ENCODE measurements around the gene GRM7.

GRM7 gene

DNA sequence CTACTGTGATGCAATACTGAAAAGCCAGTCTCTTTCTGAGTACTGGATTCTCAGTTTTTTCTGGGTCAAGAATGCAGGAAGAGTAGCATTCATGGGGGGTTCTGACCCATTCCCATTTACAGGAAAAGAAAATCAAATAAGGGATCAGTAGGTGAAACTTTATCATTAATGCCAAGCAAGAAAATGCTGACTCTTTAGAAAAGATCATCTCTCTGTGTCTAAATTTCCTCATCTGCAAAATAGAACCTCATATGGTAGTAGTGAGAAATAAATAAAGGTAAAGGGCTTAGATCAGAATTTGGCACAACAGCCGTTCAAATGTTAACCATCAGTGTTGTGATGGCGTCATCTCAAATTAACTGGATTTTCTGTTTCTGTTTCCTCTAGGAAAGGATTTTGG lies 833.1 kb downstream of the GRM7 start:
- Histone ChIP-seq H3K4me3 (ENCODE audit: low read depth, low read length) (no peak overlapping the region), H3K9me3 (ENCODE audit: severe bottlenecking) (no peaks in the 10 kb centered on the region), H3K36me3 (no peaks in the 10 kb centered on the region), H3K27ac (no peak overlapping the region), H3K27me3 (ENCODE audit: insufficient read depth, low read depth, severe bottlenecking) (no peaks in the 10 kb centered on the region)
- TF ChIP-seq, protein P1, sequence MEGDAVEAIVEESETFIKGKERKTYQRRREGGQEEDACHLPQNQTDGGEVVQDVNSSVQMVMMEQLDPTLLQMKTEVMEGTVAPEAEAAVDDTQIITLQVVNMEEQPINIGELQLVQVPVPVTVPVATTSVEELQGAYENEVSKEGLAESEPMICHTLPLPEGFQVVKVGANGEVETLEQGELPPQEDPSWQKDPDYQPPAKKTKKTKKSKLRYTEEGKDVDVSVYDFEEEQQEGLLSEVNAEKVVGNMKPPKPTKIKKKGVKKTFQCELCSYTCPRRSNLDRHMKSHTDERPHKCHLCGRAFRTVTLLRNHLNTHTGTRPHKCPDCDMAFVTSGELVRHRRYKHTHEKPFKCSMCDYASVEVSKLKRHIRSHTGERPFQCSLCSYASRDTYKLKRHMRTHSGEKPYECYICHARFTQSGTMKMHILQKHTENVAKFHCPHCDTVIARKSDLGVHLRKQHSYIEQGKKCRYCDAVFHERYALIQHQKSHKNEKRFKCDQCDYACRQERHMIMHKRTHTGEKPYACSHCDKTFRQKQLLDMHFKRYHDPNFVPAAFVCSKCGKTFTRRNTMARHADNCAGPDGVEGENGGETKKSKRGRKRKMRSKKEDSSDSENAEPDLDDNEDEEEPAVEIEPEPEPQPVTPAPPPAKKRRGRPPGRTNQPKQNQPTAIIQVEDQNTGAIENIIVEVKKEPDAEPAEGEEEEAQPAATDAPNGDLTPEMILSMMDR (IDR thresholded peaks at IDR 0.05; ENCODE audit: low read depth, low read length), result no peak
- DNase-seq, result no peak

DNA sequence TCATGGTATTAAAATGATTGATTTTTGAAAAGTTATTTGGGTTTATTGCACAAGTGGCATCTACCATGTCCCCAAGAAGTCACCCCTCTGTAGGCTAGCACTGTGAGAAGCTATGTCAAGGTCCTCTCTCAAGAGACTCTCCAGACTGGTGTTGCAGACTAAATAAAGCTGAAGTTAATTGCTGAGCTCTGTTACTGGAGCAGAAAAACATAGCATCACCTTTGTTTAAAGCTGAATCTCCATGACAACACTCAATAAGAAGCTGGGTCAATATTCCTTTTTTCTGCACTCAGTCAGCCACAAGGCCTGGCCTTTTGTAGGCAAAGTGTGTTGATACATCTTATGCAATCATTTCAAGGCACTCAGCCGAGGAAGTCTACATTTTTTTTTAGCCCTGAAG lies 834.1 kb downstream of the GRM7 start:
- TF ChIP-seq, protein P1 (IDR thresholded peaks at IDR 0.05; ENCODE audit: low read depth, low read length), result no peak
- H3K4me3 ChIP-seq (ENCODE audit: low read depth, low read length), result no peak overlapping the region
- no peak overlapping the region for H3K27ac ChIP-seq
- H3K9me3 ChIP-seq (ENCODE audit: severe bottlenecking), result no peaks in the 10 kb centered on the region
- DNase-seq, result no peak
- no peaks in the 10 kb centered on the region for H3K36me3 ChIP-seq
- H3K27me3 ChIP-seq (ENCODE audit: insufficient read depth, low read depth, severe bottlenecking), result no peaks in the 10 kb centered on the region

DNA sequence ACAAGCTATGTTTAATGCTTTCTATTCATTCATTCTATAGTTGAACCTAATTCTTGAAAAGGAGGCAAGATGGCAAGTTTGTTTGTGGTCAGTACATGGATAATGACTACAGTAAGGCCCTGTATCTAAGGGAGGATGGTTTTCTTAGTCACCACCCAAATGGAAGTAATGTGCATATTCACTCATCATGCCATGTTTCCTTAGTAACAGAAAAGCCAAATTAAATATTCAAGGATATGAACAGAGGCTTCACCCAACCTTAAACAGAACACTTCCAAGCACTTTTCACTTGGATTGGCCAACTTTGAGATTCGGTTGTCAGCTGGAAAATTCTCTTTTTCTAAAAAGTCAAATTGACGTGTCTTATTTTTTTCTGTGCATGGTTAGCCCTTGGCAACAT lies 835.4 kb downstream of the GRM7 start:
- H3K9me3 ChIP-seq (ENCODE audit: severe bottlenecking), result no peaks in the 10 kb centered on the region
- DNase-seq, result no peak
- H3K27ac ChIP-seq, result no peak overlapping the region
- no peak overlapping the region for H3K4me3 ChIP-seq (ENCODE audit: low read depth, low read length)
- TF ChIP-seq, protein P1 (IDR thresholded peaks at IDR 0.05; ENCODE audit: low read depth, low read length), result no peak
- no peaks in the 10 kb centered on the region for H3K27me3 ChIP-seq (ENCODE audit: insufficient read depth, low read depth, severe bottlenecking)
- no peaks in the 10 kb centered on the region for H3K36me3 ChIP-seq

DNA sequence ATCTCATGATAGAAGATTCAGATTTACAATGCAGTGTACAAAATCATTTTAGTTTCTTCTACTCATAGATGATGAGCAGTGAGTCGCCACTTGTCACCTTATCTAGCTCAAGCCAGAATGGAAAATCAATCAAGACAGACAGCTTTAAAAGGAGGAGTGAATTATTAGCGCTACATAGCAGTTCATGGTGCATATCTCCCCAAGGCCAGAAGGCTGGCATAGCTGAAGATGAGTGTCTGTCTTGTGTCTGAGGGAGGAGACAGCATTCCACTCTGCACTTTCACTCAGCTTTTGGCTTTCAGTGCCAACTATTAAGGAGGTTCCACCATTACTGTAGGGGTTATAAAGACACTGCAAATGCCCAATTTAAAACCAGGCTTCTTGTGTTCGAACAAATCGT lies 836.6 kb downstream of the GRM7 start:
- Histone ChIP-seq H3K9me3 (ENCODE audit: severe bottlenecking) (no peaks in the 10 kb centered on the region), H3K4me3 (ENCODE audit: low read depth, low read length) (no peak overlapping the region), H3K27me3 (ENCODE audit: insufficient read depth, low read depth, severe bottlenecking) (no peaks in the 10 kb centered on the region), H3K27ac (no peak overlapping the region), H3K36me3 (no peaks in the 10 kb centered on the region)
- TF ChIP-seq, protein P1 (IDR thresholded peaks at IDR 0.05; ENCODE audit: low read depth, low read length), result no peak
- DNase-seq, result no peak

DNA sequence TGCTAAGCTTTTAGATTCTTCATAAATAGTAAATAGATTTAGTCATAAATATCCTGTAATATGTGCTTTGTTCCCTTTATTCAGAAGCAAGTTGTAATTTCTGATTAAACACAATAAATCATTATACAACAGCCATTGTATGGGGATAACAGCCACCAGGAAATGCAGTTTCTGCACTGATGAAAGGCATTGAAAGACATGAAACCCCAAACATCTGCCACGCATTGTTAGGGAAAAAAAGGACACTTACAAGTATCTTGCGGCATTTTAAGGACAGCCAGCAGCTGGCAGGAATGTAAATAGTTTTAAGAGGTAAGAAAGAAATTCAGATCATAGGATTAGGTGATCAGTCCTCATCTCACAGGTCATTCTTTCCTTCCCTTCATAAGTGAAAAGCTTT lies 839.6 kb downstream of the GRM7 start:
- no peak for DNase-seq
- Histone ChIP-seq H3K27me3 (ENCODE audit: insufficient read depth, low read depth, severe bottlenecking) (no peaks in the 10 kb centered on the region), H3K9me3 (ENCODE audit: severe bottlenecking) (no peaks in the 10 kb centered on the region), H3K36me3 (no peaks in the 10 kb centered on the region), H3K4me3 (ENCODE audit: low read depth, low read length) (no peak overlapping the region), H3K27ac (no peak overlapping the region)
- TF ChIP-seq, protein P1 (IDR thresholded peaks at IDR 0.05; ENCODE audit: low read depth, low read length), result no peak

DNA sequence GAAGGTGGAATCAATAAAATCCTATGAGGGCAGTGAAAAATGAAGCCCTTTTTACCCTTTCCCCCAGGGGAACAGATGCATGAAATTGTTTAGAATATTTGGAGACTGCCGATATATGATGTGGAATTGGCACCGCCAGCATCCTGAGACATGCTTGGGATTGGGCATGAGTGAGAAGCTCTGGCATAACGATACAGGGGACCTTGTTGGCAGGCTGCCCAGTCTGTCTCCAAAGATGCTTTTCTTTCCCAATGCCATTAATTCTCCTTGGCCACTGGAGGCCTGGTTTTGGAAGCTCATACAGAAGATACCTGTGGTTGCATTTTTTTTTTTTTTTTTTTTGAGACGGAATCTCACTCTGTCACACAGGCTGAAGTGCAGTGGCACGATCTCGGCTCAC lies 840.1 kb downstream of the GRM7 start:
- no peak for DNase-seq
- Histone ChIP-seq H3K27ac (no peak overlapping the region), H3K9me3 (ENCODE audit: severe bottlenecking) (no peaks in the 10 kb centered on the region), H3K27me3 (ENCODE audit: insufficient read depth, low read depth, severe bottlenecking) (no peaks in the 10 kb centered on the region), H3K4me3 (ENCODE audit: low read depth, low read length) (no peak overlapping the region), H3K36me3 (no peaks in the 10 kb centered on the region)
- TF ChIP-seq, protein P1 (IDR thresholded peaks at IDR 0.05; ENCODE audit: low read depth, low read length), result no peak
